Activated B cell treated with CpG ODN at 0.5 μM for 24 hours (primary cell): ENCODE data around the gene VPS9D1. TPM values are rescaled to one million over a fixed set of nuclear protein-coding genes. Genes with fewer than 3 reads are reported as not detected.

Source experiments
- ATAC-seq: fragments of 200-7000 bp; cut with Tn5 transposase; one replicate; pipeline ENCODE4 v1.10.0; 2021; ENCODE audit warnings: low read depth, mild to moderate bottlenecking, moderate library complexity
- CTCF ChIA-PET: fragments of 350-600 bp; sonication (Branson Sonifier 250); formaldehyde crosslinking; loops from one replicate; lab custom pipeline; 2021; ENCODE audit warnings: antibody characterized with exemption; lab: Charles Lee
- POLR2A ChIA-PET: fragments of 350-600 bp; sonication (Branson Sonifier 250); formaldehyde crosslinking; loops from one replicate; lab custom pipeline; 2021; ENCODE audit warnings: antibody characterized with exemption; lab: Charles Lee
- DNase-seq: peaks from one replicate; pipeline ENCODE4 v3.0.0; 2022
- H3K27ac Mint-ChIP-seq: one replicate; pipeline ENCODE4 v1.8.0; 2020; ENCODE audit warnings: mixed read lengths
- H3K27me3 Mint-ChIP-seq: one replicate; pipeline ENCODE4 v1.8.0; 2021; ENCODE audit warnings: mixed read lengths
- H3K36me3 Mint-ChIP-seq: one replicate; pipeline ENCODE4 v1.8.0; 2021; ENCODE audit warnings: low read depth, mixed read lengths
- H3K4me1 Mint-ChIP-seq: one replicate; pipeline ENCODE4 v1.8.0; 2021; ENCODE audit warnings: mixed read lengths
- H3K4me3 Mint-ChIP-seq: one replicate; pipeline ENCODE4 v1.8.0; 2020; ENCODE audit warnings: mild to moderate bottlenecking, mixed read lengths
- H3K9me3 Mint-ChIP-seq: one replicate; pipeline ENCODE4 v1.8.0; 2020; ENCODE audit warnings: mixed read lengths
- CTCF ChIP-seq: fragments of 200-600 bp; IDR thresholded peaks from one replicate; pipeline ENCODE4 v1.8.0; 2022; ENCODE audit warnings: antibody characterized with exemption, mild to moderate bottlenecking
- intact Hi-C: fragments of 100-400 bp; cut with micrococcal nuclease; formaldehyde crosslinking; loops from one replicate; pipeline ENCODE4 v1.15.1; 2024
- total RNA-seq: library from RNA; stranded (reverse); gene quantifications from 2 replicates; pipeline ENCODE4 v1.2.3, GENCODE V29; 2022

VPS9D1 gene
- total RNA-seq, 1 donor from 2014 or later = 7.4 TPM

GRCh38 chr16:89733322-89733721 is 12.6 kb upstream of the VPS9D1 start:
- no peak for TF ChIP-seq CTCF
- no peak overlapping the region for H3K4me3 Mint-ChIP-seq
- no peaks in the 10 kb centered on the region for H3K9me3 Mint-ChIP-seq
- intact Hi-C loops = no loop called here
- DNase-seq (no peak), ATAC-seq (no peak)
- ChIA-PET POLR2A (no interaction called here), CTCF (interaction anchor here (1.6 kb wide), 1 partner anchor 28 kb away, joined by 6 read pairs; no protein-coding TSS in a partner anchor)
- H3K27me3 Mint-ChIP-seq = no peaks in the 10 kb centered on the region
- peaks cover 10% of the 10 kb centered on the region for H3K4me1 Mint-ChIP-seq
- no peak overlapping the region for H3K27ac Mint-ChIP-seq
- peaks cover 95% of the 10 kb centered on the region for H3K36me3 Mint-ChIP-seq

- no peak for ATAC-seq
- H3K36me3 Mint-ChIP-seq = peaks cover 94% of the 10 kb centered on the region
Measured at GRCh38 chr16:89732918-89733242, 12.2 kb upstream of the VPS9D1 start.

GRCh38 chr16:89732142-89732917 is 11.6 kb upstream of the VPS9D1 start:
- Mint-ChIP-seq H3K4me1 (peaks cover 9% of the 10 kb centered on the region), H3K9me3 (no peaks in the 10 kb centered on the region), H3K27me3 (no peaks in the 10 kb centered on the region), H3K27ac (no peak overlapping the region), H3K4me3 (no peak overlapping the region), H3K36me3 (peaks cover 93% of the 10 kb centered on the region)
- POLR2A ChIA-PET = interaction anchor here (0.6 to 1.0 kb wide), 2 partner anchors 8 to 1053 kb away, joined by 3 to 5 read pairs; no protein-coding TSS in a partner anchor
- no peak for DNase-seq
- intact Hi-C loops = no loop called here
- no peak for ATAC-seq
- TF ChIP-seq CTCF = no peak
- CTCF ChIA-PET = interaction anchor here (1.6 kb wide), 1 partner anchor 27 kb away, joined by 6 read pairs; no protein-coding TSS in a partner anchor

More at GRCh38 chr16:89732918-89733242, 12.2 kb upstream of the VPS9D1 start:
- ChIA-PET POLR2A (interaction anchor here (0.6 kb wide), 1 partner anchor 1053 kb away, joined by 5 read pairs; no protein-coding TSS in a partner anchor), CTCF (interaction anchor here (1.6 kb wide), 1 partner anchor 28 kb away, joined by 6 read pairs; no protein-coding TSS in a partner anchor)
- no peak for DNase-seq
- intact Hi-C loops = no loop called here
- Mint-ChIP-seq H3K9me3 (no peaks in the 10 kb centered on the region), H3K27me3 (no peaks in the 10 kb centered on the region), H3K4me3 (no peak overlapping the region), H3K4me1 (peaks cover 10% of the 10 kb centered on the region), H3K27ac (no peak overlapping the region)
- no peak for TF ChIP-seq CTCF

- no peak overlapping the region for H3K27ac Mint-ChIP-seq
- H3K9me3 Mint-ChIP-seq = no peaks in the 10 kb centered on the region
- H3K4me1 Mint-ChIP-seq = peaks cover 12% of the 10 kb centered on the region
- intact Hi-C loops = no loop called here
- ATAC-seq (no peak), DNase-seq (no peak)
- no peak for TF ChIP-seq CTCF
- H3K36me3 Mint-ChIP-seq = peaks cover 86% of the 10 kb centered on the region
- CTCF ChIA-PET = no interaction called here
- H3K4me3 Mint-ChIP-seq = no peak overlapping the region
- POLR2A ChIA-PET = interaction anchor here (0.6 kb wide), 1 partner anchor 40 kb away, joined by 10 read pairs; no protein-coding TSS in a partner anchor
- H3K27me3 Mint-ChIP-seq = no peaks in the 10 kb centered on the region
Measured at GRCh38 chr16:89730610-89731234, 10.0 kb upstream of the VPS9D1 start.
